HG02943 (cell line): Measurements from ENCODE around the gene ESD.
"Not testable (repeated sequence)": the region's sequence is repeated elsewhere in the genome, so short reads cannot be mapped to it uniquely, and the experiment has no call there.

Experiments
- ATAC-seq: cut with Tn5 transposase; IDR thresholded peaks from one replicate; pipeline ENCODE4 v1.9.1; 2021; ENCODE audit warnings: mild to moderate bottlenecking, low read depth, moderate library complexity; ENCODE audit not compliant: unreplicated experiment

ESD gene

GRCh38 chr13:46796129-46796514, 839 bp downstream of the ESD start:
- no peak for ATAC-seq

GRCh38 chr13:46795321-46795720, 1.6 kb downstream of the ESD start:
- no peak for ATAC-seq

- no peak for ATAC-seq
Observed at GRCh38 chr13:46783504-46783903, 13.5 kb downstream of the ESD start.

GRCh38 chr13:46782691-46783090, 14.3 kb downstream of the ESD start:
- no peak for ATAC-seq

GRCh38 chr13:46782066-46782465, 14.9 kb downstream of the ESD start:
- no peak for ATAC-seq

GRCh38 chr13:46778890-46779289, 18.1 kb downstream of the ESD start:
- ATAC-seq = no peak

- no peak for ATAC-seq
Observed at GRCh38 chr13:46778095-46778494, 18.9 kb downstream of the ESD start.

GRCh38 chr13:46775385-46776107, 21.4 kb downstream of the ESD start:
- no peak for ATAC-seq

GRCh38 chr13:46773541-46773940, 23.4 kb downstream of the ESD start:
- no peak for ATAC-seq

- no peak for ATAC-seq
Observed at GRCh38 chr13:46771693-46772092, 25.3 kb downstream of the ESD start.

- ATAC-seq = not testable (repeated sequence)
Observed at GRCh38 chr13:46769925-46770324, 27.0 kb downstream of the ESD start.

GRCh38 chr13:46761866-46762265, 35.1 kb downstream of the ESD start:
- no peak for ATAC-seq

- ATAC-seq = no peak
Observed at GRCh38 chr13:46761174-46761573, 35.8 kb downstream of the ESD start.

- ATAC-seq = no peak
Observed at GRCh38 chr13:46759846-46760245, 37.1 kb downstream of the ESD start.

GRCh38 chr13:46757640-46758039, 39.3 kb downstream of the ESD start:
- no peak for ATAC-seq

- ATAC-seq = no peak
Observed at GRCh38 chr13:46756977-46757376, 40.0 kb downstream of the ESD start.

GRCh38 chr13:46755508-46755907, 41.5 kb downstream of the ESD start:
- not testable (repeated sequence) for ATAC-seq

- ATAC-seq = no peak
Observed at GRCh38 chr13:46754812-46755211, 42.1 kb downstream of the ESD start.

GRCh38 chr13:46753917-46754316, 43.0 kb downstream of the ESD start:
- no peak for ATAC-seq

- ATAC-seq = no peak
Observed at GRCh38 chr13:46753137-46753536, 43.8 kb downstream of the ESD start.

- ATAC-seq = peak; percentile 57
Observed at GRCh38 chr13:46751811-46752635, 44.9 kb downstream of the ESD start.

GRCh38 chr13:46749951-46750350, 47.0 kb downstream of the ESD start:
- no peak for ATAC-seq
